GM23338 (cell line): Measurements from ENCODE around the gene ZNF787.

Experiments
- EZH2 ChIP-seq: fragments of 200-600 bp; sonication (generic); IDR thresholded peaks from one replicate; pipeline ENCODE4 v1.8.0; 2017; ENCODE audit warnings: antibody characterized with exemption, mild to moderate bottlenecking, low read depth; ENCODE audit not compliant: unreplicated experiment
- POLR2AphosphoS5 ChIP-seq: IDR thresholded peaks from 2 replicates; pipeline ENCODE4 v1.6.1; 2016; ENCODE audit warnings: antibody characterized with exemption, low read depth
- ZNF114 ChIP-seq: fragments of 250-450 bp; sonication (Bioruptor Pico); IDR thresholded peaks from 2 replicates; pipeline ENCODE4 v1.5.0; 2020; ENCODE audit warnings: mild to moderate bottlenecking, moderate library complexity

DNA sequence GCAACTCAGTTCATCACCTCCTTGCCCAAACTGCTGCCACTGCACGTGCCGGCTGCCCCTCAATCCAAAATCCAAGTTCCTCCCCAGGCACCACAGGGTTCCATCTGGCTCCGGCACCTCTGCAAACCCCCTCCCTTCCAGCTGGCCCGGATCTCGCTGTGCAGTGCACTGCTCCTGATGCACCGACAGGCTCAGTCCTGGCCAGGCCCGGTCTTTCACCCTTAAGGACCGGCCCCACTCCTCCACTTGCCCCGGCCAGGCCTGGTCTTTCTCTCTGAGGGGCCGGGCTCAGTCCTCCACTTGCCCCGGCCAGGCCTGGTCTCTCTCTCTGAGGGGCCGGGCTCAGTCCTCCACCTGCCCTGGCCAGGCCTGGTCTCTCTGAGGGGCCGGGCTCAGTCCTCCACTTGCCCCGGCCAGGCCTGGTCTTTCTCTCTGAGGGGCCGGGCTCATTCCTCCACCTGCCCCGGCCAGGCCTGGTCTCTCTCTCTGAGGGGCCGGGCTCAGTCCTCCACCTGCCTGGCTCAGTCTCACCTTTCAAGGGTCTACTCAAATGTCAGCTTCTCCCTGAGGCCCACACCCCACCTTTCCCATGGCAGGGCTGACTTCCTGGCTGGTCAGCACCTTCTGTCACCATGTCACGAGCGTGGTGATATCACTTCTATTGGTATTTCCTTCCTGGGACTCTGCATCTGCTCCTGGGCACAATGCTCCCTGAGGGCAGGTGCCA is 6.9 kb downstream of the ZNF787 start:
- TF ChIP-seq EZH2: no peak
- TF ChIP-seq POLR2AphosphoS5: no peak
- no peak for TF ChIP-seq ZNF114 (CRISPR knock-in tag)
